ENCODE measurements around the gene GLMP. TPM values are rescaled to one million over a fixed set of nuclear protein-coding genes. Genes with fewer than 3 reads are reported as not detected.
"Not testable (repeated sequence)": the region's sequence is repeated elsewhere in the genome, so short reads cannot be mapped to it uniquely, and the experiment has no call there.

Gene GLMP, protein sequence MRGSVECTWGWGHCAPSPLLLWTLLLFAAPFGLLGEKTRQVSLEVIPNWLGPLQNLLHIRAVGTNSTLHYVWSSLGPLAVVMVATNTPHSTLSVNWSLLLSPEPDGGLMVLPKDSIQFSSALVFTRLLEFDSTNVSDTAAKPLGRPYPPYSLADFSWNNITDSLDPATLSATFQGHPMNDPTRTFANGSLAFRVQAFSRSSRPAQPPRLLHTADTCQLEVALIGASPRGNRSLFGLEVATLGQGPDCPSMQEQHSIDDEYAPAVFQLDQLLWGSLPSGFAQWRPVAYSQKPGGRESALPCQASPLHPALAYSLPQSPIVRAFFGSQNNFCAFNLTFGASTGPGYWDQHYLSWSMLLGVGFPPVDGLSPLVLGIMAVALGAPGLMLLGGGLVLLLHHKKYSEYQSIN
- 10 to 100 TPM; 52.1 to 71.2 (median 64.5) TPM for polyA plus RNA-seq (ENCODE audit: insufficient read length in 3 of 3)
- long read RNA-seq, donor 1, transcript GLMP-201 (6 exons, 1,604 nt), result major isoform, 9 of 10 reads
- long read RNA-seq, donor 1, partial matches to known transcripts, result 0 of 10 reads
- long read RNA-seq, donor 1, other reads (novel, unspliced or antisense), result 0 of 10 reads
- long read RNA-seq, donor 2, transcript GLMP-201 (6 exons, 1,604 nt), result major isoform, 8 of 15 reads
- long read RNA-seq, donor 2, partial matches to known transcripts, result 5 of 15 reads
- long read RNA-seq, donor 2, other reads (novel, unspliced or antisense), result 0 of 15 reads
- long read RNA-seq, donor 3, transcript GLMP-201 (6 exons, 1,604 nt), result major isoform, 15 of 26 reads
- long read RNA-seq, donor 3, partial matches to known transcripts, result 5 of 26 reads
- long read RNA-seq, donor 3, other reads (novel, unspliced or antisense), result 0 of 26 reads
- long read RNA-seq, donor 4, transcript GLMP-215 (5 exons, 1,364 nt), result minor isoform, 5 of 23 reads
- long read RNA-seq, donor 4, transcript GLMP-201 (6 exons, 1,604 nt), result major isoform, 14 of 23 reads
- long read RNA-seq, donor 4, partial matches to known transcripts, result 0 of 23 reads
- long read RNA-seq, donor 4, other reads (novel, unspliced or antisense), result 0 of 23 reads
- long read RNA-seq, donor 5, result 0 reads
- long read RNA-seq, donor 6, transcript GLMP-201 (6 exons, 1,604 nt), result major isoform, 9 of 14 reads
- long read RNA-seq, donor 6, partial matches to known transcripts, result 0 of 14 reads
- long read RNA-seq, donor 6, other reads (novel, unspliced or antisense), result 0 of 14 reads
- long read RNA-seq, donor 7, transcript GLMP-201 (6 exons, 1,604 nt), result major isoform, 8 of 26 reads
- long read RNA-seq, donor 7, partial matches to known transcripts, result 9 of 26 reads
- long read RNA-seq, donor 7, other reads (novel, unspliced or antisense), result 0 of 26 reads
- long read RNA-seq, donor 8, transcript GLMP-201 (6 exons, 1,604 nt), result major isoform, 26 of 42 reads
- long read RNA-seq, donor 8, partial matches to known transcripts, result 5 of 42 reads
- long read RNA-seq, donor 8, other reads (novel, unspliced or antisense), result 0 of 42 reads
- long read RNA-seq, donor 9, transcript GLMP-201 (6 exons, 1,604 nt), result major isoform, 11 of 13 reads
- long read RNA-seq, donor 9, partial matches to known transcripts, result 0 of 13 reads
- long read RNA-seq, donor 9, other reads (novel, unspliced or antisense), result 0 of 13 reads
- long read RNA-seq, donor 10, transcript GLMP-201 (6 exons, 1,604 nt), result major isoform, 12 of 14 reads
- long read RNA-seq, donor 10, partial matches to known transcripts, result 0 of 14 reads
- long read RNA-seq, donor 10, other reads (novel, unspliced or antisense), result 0 of 14 reads
- long read RNA-seq, donor 11, transcript GLMP-201 (6 exons, 1,604 nt), result major isoform, 8 of 11 reads
- long read RNA-seq, donor 11, partial matches to known transcripts, result 0 of 11 reads
- long read RNA-seq, donor 11, other reads (novel, unspliced or antisense), result 0 of 11 reads
- long read RNA-seq, donor 12, partial matches to known transcripts, result 0 of 3 reads
- long read RNA-seq, donor 12, other reads (novel, unspliced or antisense), result 0 of 3 reads
- long read RNA-seq, donor 13, transcript GLMP-201 (6 exons, 1,604 nt), result major isoform, 20 of 58 reads
- long read RNA-seq, donor 13, transcript GLMP-215 (5 exons, 1,364 nt), result minor isoform, 6 of 58 reads
- long read RNA-seq, donor 13, partial matches to known transcripts, result 24 of 58 reads
- long read RNA-seq, donor 13, other reads (novel, unspliced or antisense), result 0 of 58 reads
- long read RNA-seq, donor 14, transcript GLMP-201 (6 exons, 1,604 nt), result major isoform, 7 of 11 reads
- long read RNA-seq, donor 14, partial matches to known transcripts, result 0 of 11 reads
- long read RNA-seq, donor 14, other reads (novel, unspliced or antisense), result 0 of 11 reads
- long read RNA-seq, donor 15, partial matches to known transcripts, result 0 of 4 reads
- long read RNA-seq, donor 15, other reads (novel, unspliced or antisense), result 0 of 4 reads
- long read RNA-seq, donor 16, transcript GLMP-201 (6 exons, 1,604 nt), result major isoform, 38 of 55 reads
- long read RNA-seq, donor 16, transcript GLMP-215 (5 exons, 1,364 nt), result minor isoform, 6 of 55 reads
- long read RNA-seq, donor 16, partial matches to known transcripts, result 7 of 55 reads
- long read RNA-seq, donor 16, other reads (novel, unspliced or antisense), result 0 of 55 reads

DNA sequence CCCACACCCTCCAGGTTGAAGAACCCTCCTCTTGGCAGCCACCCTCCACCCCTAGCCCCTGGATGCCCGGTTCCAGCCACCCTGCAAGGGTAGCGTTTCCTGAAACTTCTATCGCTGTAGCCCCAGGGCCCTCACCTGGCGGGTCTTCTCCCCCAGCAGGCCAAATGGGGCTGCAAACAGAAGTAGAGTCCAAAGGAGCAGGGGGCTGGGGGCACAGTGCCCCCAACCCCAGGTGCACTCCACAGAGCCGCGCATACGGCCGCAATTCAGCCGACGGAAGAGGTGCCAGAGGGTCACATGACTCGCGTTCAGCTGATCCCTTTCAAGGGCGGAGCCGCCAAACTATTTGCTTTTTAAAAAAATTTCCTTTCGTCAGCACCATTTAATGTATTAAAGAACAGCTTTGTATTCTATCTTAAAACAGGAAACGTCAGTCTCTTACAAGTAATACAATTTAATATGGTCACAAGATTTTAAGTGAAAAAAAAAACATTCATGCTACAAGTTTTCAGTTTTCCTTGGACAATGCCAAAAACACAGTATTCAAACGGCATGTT, at the start of gene GLMP:
Gene GLMP, minus strand, starts transcription at position 289 of the 557 bp plus-strand sequence. Its CDS starts 34 bp downstream, at position 255.
- peak in 7 of 11 donors; percentile 44 to 67 (median 56) for DNase-seq (ENCODE audit: extremely low read depth in 1 of 11, low read depth in 9 of 11, low spot score in 4 of 11)

DNA sequence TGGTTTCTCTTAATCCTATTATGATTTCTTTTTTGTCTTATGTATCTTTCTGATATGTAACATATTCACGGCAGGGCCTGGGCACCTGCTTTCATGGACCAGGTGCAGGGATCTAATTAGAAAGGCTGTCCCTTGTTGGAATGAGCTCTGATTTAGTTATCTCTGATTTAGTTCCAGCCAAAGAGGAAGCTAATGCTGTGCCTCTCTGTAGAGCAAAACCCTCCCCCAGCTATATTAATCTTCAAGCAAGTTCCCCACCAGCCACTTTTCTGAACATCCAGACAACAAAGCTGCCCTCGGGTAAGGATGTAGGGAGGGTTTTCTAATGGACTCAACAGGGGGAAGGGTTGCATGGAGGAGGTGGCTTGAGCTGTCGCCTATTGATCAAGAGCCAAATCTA, 48.9 kb upstream of the GLMP start:
- no peak for DNase-seq (ENCODE audit: extremely low read depth in 1 of 11, low read depth in 9 of 11, low spot score in 4 of 11)

DNA sequence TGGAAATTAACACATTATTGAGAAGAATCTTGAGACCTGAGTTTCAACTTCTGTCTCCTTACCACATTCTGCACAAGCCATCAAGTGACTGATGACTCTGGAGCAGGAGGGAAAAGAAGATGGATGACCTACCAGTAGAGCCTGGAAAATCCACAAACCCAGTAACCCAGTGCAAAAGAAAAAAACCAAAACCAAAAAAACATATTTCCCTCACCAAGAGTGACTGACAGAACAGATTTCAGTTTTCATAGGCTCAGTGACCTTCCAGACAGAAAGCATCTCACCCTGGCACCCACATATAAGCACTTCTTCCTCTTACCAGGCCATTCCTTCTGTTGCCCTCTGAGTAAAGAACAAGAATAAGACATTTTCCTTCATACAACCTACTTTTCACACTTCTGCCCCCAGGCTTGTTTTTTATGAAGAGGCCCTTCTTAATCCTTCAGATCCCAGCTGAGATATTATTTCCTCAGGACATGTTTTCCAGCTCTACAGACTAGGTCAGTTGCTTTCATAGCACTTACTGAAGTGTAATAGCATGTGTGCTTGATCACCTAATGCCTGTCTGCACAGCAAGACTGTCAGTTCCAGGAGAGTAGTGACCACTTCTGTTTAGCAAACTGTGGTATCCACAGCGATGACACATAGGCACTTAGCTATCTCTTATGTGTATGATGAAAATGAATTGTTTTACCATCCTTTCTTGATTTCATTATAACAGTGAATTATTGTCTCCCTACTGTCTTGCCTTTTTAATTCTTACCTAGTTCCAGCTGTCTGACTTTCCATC, 46.9 kb upstream of the GLMP start:
- no peak for DNase-seq (ENCODE audit: extremely low read depth in 1 of 11, low read depth in 9 of 11, low spot score in 4 of 11)

DNA sequence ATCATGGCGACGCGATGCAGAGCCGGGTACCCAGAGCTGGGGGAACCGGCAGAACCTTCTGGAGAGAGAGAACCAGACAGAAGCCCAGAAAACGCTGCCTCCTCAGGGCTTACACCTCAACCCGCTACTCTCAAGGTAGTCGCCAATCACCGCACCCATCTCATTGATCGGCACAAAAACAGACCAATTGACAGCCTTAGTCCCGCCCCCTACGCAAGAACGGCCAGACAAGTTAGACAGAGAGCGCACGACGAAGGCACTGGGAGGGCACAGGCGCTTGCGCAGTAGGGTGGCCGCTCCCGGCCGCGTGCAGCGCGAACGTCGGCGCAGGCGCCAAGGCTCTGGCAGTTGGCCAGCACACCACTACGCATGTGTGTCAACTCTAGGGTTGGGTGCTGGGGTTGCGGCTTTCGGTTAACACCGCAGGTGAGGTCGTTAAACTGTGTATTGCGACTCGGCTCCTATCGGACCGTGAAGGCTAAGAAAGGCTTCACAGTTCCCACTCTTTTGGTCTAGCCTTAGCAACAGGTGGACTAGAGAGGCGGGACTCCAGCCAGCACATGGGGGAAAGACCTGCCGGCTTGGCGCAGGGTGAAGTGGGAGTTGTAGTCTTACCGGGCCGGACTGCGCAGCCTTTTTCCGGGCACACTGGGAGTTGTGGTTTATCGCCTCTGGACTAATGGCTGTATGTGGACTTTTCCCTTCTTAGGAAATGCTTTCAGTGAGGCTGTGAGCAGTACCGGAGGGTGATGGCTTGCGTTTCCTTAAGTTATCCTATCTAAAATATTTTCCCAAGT, 42.9 kb upstream of the GLMP start, which contains the start of the genes CCT3 and TSACC:
Gene CCT3, minus strand, starts transcription at position 113 of the 797 bp plus-strand sequence. Its CDS starts 108 bp downstream, at position 5.
Gene TSACC, plus strand, starts transcription at position 347 of the 797 bp plus-strand sequence. CDS start 1,232 bp downstream, outside the sequence.
- peak; percentile 98 to 100 (median 100) for DNase-seq (ENCODE audit: extremely low read depth in 1 of 11, low read depth in 9 of 11, low spot score in 4 of 11)

DNA sequence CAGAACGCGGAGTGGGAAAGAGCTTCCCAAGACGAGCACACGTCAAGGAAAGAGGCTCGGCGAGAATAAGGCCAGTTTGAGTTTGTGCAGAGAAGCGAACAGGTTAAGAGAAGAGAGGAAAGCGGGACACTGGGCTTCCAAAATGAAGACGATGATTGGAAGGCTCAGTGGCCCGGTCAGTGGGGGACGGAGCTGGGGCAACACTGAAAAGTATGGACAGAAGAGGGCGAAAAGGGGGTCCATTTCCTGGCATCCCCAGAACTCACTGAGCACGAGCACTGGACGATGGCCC, 42.4 kb upstream of the GLMP start:
- DNase-seq (ENCODE audit: extremely low read depth in 1 of 11, low read depth in 9 of 11, low spot score in 4 of 11), result no peak

DNA sequence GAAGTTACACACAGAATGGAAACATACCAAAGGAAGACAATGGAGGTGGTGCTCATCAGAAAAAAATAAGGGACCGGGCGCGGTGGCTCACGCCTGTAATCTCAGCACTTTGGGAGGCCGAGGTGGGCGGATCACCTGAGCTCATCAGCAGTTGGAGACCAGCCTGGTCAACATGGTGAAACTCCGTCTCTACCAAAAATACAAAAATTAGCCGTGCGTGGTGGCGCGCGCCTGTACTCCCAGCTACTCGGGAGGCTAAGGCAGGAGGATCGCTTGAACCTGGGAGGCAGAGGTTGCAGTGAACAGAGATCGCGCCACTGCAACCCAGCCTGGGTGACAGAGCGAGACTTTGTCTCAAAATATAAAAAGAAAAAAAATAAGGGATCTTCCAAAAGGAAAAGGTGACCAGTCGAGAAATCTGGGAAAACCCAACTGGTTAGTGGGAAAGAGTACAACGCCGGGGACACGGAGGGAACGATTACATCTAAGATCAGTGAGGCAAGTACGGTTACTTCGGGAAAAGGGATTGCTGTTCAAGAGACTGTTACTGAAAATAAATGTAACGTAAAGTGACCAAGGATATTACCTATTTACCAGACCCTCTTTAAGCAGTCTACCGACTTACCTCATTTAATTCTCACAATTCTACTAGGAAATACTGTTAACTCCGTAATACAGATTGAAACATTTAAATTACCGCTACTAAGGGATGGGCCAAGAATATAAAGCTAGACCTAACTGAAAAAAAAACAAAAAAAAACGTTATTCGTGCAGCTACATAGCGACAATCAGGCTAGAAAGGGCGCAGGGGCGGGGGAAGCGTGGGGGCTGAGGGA, 41.8 kb upstream of the GLMP start:
- DNase-seq (ENCODE audit: extremely low read depth in 1 of 11, low read depth in 9 of 11, low spot score in 4 of 11), result no peak

DNA sequence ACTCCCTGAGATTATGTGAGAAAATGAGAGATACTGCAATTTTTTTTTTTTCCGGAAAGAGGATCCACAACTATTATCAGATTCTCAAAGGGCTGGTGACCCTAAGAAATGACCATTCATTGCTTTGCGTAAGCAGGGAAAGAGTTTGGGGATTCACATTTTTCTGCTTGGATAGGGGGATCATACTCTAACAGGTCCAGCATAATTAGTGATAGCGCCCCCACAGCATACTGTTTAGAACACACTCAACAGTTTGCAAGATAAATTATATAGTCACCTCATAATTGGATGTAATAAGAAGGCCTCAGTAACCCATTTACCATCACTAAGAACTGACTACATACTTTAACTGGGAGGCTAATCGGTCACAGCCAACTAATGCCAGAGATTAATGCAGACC, 40.8 kb upstream of the GLMP start:
- DNase-seq (ENCODE audit: extremely low read depth in 1 of 11, low read depth in 9 of 11, low spot score in 4 of 11), result no peak

DNA sequence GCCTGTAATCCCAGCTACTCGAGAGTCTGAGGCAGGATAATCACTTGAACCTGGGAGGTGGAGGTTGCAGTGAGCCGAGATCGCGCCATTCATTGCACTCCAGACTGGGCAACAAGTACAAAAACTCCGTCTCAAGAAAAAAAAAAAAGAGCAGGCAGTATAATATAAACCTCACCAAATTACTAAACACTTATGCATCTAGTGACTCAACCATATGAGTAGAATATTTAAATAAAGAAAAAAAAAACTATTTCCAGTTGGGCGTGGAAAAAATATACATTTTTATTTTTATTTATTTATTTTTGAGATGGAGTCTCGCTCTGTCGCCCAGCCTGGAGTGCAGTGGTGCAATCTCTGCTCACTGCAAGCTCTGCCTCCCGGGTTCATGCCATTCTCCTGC, 27.7 kb upstream of the GLMP start:
- DNase-seq (ENCODE audit: extremely low read depth in 1 of 11, low read depth in 9 of 11, low spot score in 4 of 11), result not testable (repeated sequence)

DNA sequence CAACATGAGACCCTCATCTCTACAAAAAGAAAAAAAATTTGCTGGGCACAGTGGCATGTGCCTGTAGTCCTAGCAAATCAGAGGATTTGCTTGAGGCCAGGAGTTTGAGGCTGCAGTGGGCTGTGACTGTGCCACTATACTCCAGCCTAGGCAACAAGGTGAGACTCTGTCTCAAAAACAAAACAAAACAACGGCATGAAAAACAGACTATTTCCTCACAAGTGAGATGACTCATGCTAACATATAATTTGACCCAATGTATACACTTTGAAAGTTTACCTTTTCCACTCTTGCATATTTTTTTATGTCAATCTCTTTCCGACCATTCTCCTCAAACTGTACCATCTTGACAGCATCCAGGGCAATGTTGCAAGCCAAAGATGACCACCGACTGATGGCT, 25.1 kb upstream of the GLMP start:
- no peak for DNase-seq (ENCODE audit: extremely low read depth in 1 of 11, low read depth in 9 of 11, low spot score in 4 of 11)

DNA sequence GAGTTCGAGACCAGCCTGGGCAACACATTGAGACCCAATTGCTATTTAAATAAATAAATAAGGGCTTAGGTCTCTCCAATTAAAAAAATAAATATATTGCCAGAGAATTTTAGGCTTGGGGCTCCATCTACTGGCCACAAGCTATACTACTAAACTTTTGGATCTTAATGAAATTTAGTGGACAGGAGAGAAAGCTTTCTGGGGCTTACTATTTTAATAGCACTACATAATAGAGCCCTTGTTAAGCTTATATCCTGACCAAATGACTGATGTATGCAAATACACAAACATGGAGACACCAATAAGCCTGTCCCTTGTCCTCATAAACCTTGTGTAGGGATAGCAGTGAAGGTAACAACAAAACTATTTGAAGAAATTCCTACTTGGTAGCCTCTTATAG, 24.2 kb upstream of the GLMP start:
- DNase-seq (ENCODE audit: extremely low read depth in 1 of 11, low read depth in 9 of 11, low spot score in 4 of 11), result peak in 3 of 11 donors; percentile 15 to 25 (median 19)

DNA sequence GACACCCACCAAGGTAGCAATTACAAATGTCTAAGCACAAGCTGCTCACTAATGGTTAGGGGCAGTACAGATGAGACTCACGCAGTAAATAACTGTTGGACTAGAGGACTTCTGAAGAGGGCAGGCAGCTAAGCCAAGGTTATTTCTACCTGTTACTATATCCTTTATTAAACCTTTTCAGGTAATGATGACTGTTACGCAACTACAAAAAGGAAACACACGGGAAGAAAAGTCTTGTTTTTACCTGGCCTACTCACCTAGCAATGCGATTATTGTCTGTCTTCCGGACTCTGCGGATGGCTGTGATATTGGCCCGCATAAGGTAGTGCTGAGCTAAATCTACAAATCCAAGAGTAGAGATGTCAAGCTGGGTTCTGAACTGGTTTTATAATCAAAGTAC, 21.4 kb upstream of the GLMP start:
- DNase-seq (ENCODE audit: extremely low read depth in 1 of 11, low read depth in 9 of 11, low spot score in 4 of 11), result no peak

DNA sequence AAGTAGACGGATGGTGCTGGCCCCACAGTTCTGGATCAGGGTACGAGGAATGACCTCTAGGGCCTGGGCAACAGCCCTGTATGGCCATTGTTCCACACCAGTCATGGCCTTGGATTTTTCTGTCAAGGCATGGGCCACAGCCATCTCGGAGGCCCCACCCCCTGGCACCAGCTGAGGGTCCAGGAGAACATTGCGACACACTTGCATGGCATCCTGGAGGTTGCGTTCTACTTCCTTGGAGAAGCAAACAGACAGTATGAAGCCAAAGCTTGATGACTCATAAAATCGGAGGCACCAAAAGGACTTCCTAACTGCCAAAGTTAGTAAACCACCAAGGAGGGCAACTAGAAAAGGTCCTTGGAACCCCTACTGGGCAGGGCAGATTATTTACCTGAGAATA, 15.5 kb upstream of the GLMP start:
- DNase-seq (ENCODE audit: extremely low read depth in 1 of 11, low read depth in 9 of 11, low spot score in 4 of 11), result no peak

DNA sequence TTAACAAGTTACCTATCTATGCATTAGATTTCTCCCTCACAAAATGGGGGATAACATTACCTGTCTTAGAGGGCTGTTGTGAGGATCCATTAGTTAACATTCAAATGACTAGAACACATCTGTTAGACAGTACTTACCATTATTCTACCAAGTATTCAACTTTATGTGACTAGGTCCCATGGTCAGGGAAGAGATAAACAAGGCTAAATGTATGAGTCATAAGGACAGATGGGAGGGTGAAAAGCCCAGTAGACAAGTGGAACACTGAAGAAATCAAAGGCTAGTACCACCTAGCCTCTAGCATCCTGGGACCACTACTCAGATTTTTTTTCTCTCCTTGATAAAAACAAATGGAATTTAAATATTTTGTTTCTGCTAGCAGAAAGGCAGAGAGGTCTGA, 12.6 kb upstream of the GLMP start:
- no peak for DNase-seq (ENCODE audit: extremely low read depth in 1 of 11, low read depth in 9 of 11, low spot score in 4 of 11)

DNA sequence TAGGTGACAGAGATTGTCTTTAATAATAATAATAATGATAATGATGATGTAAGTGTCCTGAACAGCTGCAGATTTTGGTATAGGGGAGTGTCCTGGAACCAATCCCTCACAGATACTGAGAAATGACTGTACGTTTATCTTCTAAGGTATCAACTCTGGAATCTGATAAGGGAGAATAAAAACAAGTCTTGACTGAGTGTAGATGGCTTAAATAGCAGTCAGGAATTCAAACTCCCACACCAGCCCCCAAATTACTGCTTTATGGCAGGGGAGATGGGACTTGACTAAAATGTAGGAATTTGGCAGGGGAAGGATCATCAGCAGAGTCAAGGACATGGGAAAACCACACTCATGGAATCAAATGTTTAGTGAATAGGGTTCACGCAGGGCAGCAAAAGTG, 9.7 kb upstream of the GLMP start:
- no peak for DNase-seq (ENCODE audit: extremely low read depth in 1 of 11, low read depth in 9 of 11, low spot score in 4 of 11)
